Hematopoietic multipotent progenitor cell (in vitro differentiated cells): ENCODE measurements around the gene ZNF460. TPM values are rescaled to one million over a fixed set of nuclear protein-coding genes. Genes with fewer than 3 reads are reported as not detected.

ENCODE experiments used
- DNase-seq, 3 donors: peaks; one replicate each; pipeline ENCODE4 v3.0.0-alpha.2; 2011 to 2015; ENCODE audit warnings: low read depth in 2 of 3, low spot score in 2 of 3
- total RNA-seq: library from RNA; depleted of rRNA; stranded (reverse); fragments of >200 nt; gene quantifications from one replicate; pipeline ENCODE4 v1.2.3, GENCODE V29; 2012

ZNF460 gene
- total RNA-seq, 1 donor = 67.6 TPM

DNA sequence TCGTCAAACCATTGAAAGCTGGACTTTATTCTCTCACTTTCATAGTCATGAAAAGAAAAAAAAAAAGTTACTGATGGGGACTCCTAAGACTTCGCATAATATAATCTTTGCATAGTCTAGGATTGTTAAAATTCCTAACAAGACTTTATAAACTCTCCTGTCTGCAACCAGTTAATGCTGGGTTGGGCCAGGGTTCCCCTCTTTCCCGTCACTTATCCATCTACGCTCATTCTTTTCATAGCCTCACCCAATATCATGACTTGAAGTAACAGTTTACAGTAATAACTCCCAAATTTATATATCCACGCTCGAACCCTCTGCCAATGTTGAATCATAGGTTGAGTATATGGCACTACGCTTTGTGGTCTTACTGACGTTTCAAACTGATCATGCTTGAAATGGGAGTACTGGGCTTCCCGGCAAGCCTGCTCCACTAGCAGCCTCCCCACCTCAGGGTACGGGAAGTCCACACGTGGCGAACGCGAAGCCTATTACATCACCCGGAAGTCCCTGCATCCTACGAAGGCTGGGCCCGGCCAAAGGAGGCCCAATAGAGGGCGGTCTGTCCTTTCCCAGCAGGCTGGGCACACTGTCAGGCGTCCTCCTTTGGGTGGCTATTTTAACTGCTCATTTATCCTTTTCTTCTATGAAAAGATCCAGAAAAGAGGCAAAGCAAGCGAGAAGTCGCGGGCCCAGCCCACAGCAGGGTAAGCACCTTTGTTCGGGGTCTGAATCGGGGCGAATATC lies 694 bp upstream of the ZNF460 start:
- DNase-seq = peak; percentile 1 to 97 (median 92)

- DNase-seq = peak; percentile 4 to 69 (median 36)
Observed at GRCh38 chr19:57280962-57281400, 696 bp downstream of the ZNF460 start.

- DNase-seq = no peak
Observed at GRCh38 chr19:57282011-57282643, 1.8 kb downstream of the ZNF460 start.

- no peak for DNase-seq
Observed at GRCh38 chr19:57288373-57288772, 8.1 kb downstream of the ZNF460 start.

DNA sequence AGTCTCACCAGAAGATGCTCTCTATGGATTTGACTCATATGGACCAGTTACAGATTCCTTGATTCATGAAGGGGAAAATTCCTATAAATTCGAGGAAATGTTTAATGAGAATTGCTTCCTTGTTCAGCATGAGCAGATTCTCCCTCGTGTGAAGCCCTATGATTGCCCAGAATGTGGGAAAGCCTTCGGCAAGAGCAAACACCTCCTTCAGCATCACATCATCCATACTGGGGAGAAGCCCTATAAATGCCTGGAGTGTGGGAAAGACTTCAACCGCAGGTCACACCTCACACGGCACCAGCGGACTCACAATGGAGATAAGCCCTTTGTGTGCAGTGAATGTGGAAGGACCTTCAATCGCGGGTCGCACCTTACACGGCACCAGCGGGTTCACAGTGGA lies 10.7 kb downstream of the ZNF460 start:
- no peak for DNase-seq

DNA sequence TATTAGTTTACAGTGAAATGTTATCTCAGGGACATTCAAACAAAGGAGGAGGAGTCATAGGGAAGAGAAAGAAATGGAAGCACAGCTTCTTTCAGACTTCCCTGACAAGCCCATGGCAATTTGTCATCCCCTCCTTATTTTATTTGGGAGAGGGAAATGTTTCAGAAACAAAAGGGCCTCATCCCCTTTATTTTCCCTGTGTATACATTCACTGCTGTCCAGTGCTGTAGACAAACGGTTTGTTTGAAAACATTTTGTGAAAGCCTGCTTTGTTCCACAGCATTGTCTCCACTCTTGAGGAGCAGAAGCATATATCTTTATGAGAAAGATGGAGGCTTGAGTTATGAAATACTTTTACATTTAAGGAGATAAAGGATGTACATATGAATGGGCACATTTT lies 12.3 kb downstream of the ZNF460 start:
- DNase-seq = no peak

GRCh38 chr19:57293719-57294118 lies 13.4 kb downstream of the ZNF460 start:
- DNase-seq = no peak

DNA sequence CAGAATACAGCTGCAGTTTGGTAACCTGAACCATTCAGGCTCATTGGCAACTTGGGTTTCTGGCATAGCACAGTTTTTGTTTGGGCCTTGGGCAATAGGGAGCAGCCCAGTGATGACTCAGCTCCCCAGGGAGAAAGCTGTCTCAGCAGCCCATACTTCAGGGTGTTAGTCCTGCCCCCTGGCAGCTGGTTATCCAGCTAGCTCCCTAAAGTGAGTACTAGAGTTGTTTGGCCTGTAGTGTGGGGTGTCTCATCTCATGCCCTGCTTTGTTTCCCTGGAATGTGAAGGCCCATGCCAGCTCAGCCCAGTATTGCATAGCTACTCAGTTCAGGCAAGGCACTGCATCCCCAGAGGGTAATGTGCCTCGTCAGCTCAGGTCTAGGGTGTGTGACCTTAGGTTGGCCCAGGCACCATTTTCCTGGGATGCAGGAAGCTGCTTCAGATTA lies 21.8 kb downstream of the ZNF460 start:
- DNase-seq = no peak

DNA sequence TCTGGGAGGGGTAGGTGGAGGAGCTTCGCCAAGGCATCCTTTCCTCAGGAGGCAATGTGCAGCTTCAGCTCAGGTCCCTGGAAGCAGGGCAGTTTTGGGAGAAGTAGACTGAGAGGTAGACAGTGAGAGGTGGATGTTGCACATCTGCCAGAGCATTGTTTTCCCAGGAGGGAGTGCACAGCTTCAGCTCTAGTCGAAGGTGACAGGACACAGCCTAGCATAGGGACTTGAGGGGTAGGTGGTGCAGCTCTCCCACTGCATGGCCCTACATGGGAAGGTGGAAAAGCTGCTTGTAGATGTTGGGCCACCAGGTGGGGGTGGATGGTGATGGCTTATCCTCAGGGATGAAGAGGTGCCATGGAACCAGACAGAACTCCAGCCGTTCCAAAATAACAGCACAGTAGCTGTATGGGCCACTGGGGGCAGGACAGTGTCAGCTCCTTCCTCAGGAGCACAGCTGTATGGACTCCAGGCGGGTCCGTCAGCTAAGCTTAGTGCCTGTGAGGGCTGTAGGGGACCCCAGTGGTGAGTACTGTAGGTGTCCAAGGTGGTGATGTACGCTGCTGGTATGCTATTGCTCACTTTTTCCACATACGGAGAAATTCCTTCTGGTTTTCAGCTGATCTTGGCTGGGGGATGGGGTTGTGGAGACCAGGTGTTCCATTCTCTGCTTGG lies 22.6 kb downstream of the ZNF460 start:
- no peak for DNase-seq

- no peak for DNase-seq
Observed at GRCh38 chr19:57305056-57305455, 24.8 kb downstream of the ZNF460 start.

DNA sequence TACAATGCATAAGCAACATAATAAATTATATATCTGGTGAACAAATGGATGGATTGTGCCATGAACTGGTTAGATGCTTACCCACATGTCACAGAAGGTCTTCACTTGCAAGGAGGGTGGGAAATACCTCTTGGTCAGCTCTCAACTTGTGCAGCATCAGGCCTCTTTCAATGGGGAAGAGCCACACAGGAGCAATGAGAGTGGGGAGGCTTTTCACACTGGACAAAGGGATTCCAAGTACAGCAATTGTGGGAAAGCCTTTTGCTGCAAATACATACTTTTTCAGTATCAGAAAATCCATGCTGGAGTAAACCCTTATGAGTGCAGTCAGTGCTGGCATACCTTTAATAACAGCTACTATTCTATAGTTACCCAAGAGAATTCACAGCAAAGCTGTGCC lies 28.2 kb downstream of the ZNF460 start:
- no peak for DNase-seq

DNA sequence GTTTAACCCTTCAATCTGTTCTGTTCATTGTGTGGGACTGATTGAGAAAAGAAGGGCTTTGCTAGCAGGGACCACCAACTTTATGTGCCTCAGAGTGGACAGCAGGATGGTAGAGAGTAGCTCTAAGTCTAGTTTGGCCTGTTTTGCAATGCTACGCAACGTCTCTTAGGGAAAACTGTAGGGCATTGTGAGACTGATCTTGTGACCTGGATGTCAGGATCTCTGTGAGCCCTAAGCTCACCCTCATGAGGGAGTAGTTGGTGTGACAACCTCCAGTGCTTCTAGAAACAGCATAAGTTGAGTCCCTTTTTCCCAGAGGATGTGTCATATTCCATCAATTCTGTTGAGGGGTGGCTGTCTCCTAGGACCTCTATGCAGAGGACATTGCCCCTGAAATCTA lies 30.5 kb downstream of the ZNF460 start:
- no peak for DNase-seq

- DNase-seq = no peak
Observed at GRCh38 chr19:57314146-57314545, 33.9 kb downstream of the ZNF460 start.

DNA sequence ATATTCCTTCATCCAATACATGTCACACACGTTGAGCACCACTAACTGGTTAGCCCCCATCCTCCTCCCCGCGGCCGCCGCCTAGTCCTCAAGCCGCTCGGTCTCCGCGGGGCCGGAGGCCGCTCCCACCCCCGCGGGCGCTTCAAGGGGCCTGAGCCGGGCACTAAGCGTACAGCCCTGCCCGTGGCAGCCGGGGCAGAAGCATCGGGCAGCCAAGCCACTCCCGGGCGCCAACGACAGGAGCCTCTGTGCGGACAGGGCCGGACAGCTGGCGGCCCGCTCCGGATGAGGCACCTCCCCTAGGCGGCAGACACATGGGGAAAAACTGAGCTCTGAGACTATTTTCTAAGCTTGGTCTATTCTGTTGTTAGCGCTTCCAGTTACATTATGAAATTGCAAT lies 37.2 kb downstream of the ZNF460 start:
- no peak for DNase-seq

GRCh38 chr19:57319869-57320179 lies 39.5 kb downstream of the ZNF460 start:
- DNase-seq = no peak

DNA sequence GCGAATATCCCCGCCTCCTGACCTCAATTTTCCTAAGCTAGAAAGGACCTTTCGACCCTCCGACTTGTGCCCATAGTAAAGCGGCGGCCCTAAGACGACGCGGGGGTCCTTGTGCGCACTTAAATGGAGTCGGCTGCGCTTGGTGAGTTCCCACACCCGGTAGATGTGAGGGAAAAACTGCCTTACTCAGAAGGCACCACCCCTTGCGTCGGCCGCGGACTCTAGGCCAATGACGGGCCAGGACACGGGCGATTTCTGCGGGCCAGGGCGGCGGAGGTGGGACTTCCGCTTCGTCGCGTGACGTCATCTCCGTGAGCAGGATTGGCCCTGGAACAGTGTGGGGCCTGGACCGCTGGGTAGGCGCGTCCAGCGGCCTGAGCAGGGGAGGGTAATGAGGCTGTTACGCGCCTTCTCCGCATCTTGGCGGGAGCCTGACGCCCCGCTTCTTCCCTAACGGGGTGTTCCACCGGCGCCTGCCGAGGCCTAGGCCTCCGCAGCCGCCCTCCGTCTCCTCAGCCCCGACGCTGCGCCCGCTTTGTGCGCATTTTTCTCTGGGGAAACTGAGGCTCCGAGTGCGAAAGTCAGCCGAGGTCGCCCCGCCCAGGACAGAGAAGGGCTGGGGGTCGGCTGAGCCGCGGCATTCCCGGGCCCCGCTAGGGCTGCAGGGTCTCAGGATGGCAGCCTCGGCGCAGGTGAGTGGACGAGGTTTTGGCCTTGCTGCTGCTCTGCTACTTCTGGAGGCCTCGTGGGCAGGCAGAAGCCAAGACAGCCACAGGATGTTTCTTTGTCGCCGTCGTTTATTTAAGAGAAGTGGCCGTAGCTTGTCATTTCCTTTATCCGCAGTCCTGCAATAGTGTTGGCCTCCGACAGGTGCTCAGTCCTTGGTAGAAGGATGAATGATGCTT lies 40.1 kb downstream of the ZNF460 start, which contains the start of gene ZNF543:
ZNF543 (plus strand) TSS at position 293 of the 905 bp plus-strand sequence; CDS start at position 675, 382 bp downstream.
- DNase-seq = peak; percentile 77 to 98 (median 95)

DNA sequence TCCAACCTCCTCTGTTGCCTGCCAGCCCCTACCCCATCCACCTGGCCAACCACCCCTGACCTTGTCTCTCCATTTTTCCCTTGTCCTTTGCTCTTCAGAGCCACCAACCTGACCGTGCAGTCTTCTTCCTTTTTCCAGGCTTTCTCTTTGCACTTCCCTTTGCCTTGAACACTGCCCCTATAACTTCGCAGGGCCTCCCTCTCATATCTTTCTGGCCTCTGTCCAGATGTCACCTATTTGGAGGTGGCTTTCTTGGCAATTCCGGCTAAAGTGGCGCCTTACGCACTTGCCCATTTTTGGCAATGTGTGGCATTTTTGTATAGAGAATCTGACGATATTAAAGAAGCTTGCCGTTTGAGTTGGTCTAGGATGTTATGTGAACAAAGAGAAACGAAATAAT lies 40.8 kb downstream of the ZNF460 start:
- DNase-seq = no peak

DNA sequence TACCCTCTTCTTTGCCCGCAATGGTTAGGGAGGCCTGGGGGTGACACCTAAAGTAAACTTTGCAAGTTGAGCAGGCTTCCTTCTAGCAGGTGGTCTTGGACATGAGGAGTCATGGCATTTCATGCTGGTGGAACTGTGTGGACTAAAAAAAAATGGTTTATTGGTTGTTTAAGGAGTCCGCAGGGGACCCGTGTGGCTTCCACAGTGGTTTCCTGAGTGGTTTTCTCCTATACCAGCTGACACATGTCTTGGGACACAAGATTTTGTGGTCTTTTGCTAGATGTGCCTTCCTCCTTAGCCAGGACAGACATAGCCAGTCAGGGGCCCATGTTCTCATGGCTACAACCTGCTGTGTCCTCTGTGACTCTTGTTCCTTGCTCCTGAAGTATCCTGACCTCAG lies 41.5 kb downstream of the ZNF460 start:
- peak in 2 of 3 donors; percentile 17 to 18 for DNase-seq

GRCh38 chr19:57324992-57325391 lies 44.7 kb downstream of the ZNF460 start:
- DNase-seq = no peak

DNA sequence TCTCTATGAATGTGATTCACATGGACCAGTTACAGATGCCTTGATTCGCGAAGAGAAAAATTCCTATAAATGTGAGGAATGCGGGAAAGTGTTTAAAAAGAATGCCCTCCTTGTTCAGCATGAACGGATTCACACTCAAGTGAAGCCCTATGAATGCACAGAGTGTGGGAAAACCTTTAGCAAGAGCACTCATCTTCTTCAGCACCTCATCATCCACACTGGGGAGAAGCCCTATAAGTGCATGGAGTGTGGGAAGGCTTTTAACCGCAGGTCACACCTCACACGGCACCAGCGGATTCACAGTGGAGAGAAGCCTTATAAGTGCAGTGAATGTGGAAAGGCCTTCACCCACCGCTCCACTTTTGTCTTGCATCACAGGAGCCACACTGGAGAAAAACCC lies 47.7 kb downstream of the ZNF460 start:
- no peak for DNase-seq

DNA sequence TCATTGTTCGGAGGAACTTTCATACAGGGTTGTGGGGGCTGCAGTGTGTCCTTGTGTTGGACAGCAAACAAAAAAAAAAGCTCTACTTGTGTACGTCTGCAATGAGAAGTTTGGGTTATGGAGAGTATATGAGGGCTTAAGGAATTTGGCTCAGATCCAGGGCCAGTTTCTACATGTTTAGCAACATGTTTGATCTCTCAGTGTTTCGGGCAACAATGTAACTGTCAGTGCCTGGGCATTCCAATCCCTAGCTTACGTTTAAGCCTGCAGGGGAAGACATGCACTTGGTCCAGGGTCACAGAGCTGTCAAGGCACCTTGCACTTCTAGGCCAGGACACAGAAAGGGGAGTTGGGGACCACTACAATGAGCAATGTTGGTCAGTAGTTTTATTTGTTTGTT lies 53.9 kb downstream of the ZNF460 start:
- DNase-seq = no peak
